ENCODE results near the gene DBNDD1. TPM values are rescaled to one million over a fixed set of nuclear protein-coding genes. Genes with fewer than 3 reads are reported as not detected.

The DBNDD1 gene
- total and polyA plus RNA-seq, 10 of the 15 experiments (the other 5 are each of a cell fraction or from before 2014, with no cell fraction given): 0.06 to 4.6 (median 0.55) TPM

- TF ChIP-seq ZNF592 (IDR thresholded peaks at IDR 0.05) (no peak), MXI1 (IDR thresholded peaks at IDR 0.05; ENCODE audit: low read depth, low read length) (no peak), NR2F1 (conservative IDR thresholded peaks at IDR 0.05) (no peak), ZNF687 (IDR thresholded peaks at IDR 0.05) (no peak), LARP7 (IDR thresholded peaks at IDR 0.05) (no peak), MAX (IDR thresholded peaks at IDR 0.05; ENCODE audit: low read depth, low read length) (no peak), PBX3 (IDR thresholded peaks at IDR 0.05; ENCODE audit: insufficient replicate concordance, low read depth, low read length) (no peak), SIN3A (IDR thresholded peaks at IDR 0.05; ENCODE audit: low read depth, low read length) (no peak)
Observed at GRCh38 chr16:90043526-90043925, 24.3 kb upstream of the DBNDD1 start (continued).
